PC-9 (cell line): ENCODE data around the gene PLXNC1.

Experiments used
- EZH2 ChIP-seq: fragments of 200-600 bp; sonication (generic); IDR thresholded peaks from 2 replicates; pipeline ENCODE4 v1.8.0; 2017; ENCODE audit warnings: antibody characterized with exemption, low read depth
- TF ChIP-seq, protein P1 (sequence below): fragments of 200-600 bp; sonication (generic); conservative IDR thresholded peaks from 2 replicates; pipeline ENCODE4 v1.6.1; 2017; ENCODE audit warnings: mixed run types, antibody characterized with exemption, mild to moderate bottlenecking, moderate library complexity

DNA sequence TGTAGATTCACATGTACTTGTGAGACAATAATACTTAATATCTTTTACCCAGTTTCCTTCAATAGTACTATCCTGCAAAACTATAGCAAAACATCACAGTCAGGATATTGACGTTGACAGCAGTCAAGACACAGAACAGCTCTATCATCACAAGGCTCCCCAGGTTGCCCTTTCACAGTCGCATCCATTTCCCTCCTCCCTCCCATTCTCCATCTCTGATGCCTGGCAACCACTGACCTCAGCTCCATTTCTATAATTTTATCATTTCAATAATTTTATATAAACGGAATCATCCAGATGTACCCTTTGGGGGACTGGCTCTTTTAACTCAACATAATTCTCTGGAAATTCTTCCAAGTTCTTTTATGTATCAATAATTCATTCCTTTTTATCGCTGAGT is 81.5 kb downstream of the PLXNC1 start:
- TF ChIP-seq, protein P1, sequence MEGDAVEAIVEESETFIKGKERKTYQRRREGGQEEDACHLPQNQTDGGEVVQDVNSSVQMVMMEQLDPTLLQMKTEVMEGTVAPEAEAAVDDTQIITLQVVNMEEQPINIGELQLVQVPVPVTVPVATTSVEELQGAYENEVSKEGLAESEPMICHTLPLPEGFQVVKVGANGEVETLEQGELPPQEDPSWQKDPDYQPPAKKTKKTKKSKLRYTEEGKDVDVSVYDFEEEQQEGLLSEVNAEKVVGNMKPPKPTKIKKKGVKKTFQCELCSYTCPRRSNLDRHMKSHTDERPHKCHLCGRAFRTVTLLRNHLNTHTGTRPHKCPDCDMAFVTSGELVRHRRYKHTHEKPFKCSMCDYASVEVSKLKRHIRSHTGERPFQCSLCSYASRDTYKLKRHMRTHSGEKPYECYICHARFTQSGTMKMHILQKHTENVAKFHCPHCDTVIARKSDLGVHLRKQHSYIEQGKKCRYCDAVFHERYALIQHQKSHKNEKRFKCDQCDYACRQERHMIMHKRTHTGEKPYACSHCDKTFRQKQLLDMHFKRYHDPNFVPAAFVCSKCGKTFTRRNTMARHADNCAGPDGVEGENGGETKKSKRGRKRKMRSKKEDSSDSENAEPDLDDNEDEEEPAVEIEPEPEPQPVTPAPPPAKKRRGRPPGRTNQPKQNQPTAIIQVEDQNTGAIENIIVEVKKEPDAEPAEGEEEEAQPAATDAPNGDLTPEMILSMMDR, result no peak
- TF ChIP-seq EZH2, result no peak
